AG04449 (cell line): Measurements from ENCODE around the gene PTPN12.
"Not testable (repeated sequence)": the region's sequence is repeated elsewhere in the genome, so short reads cannot be mapped to it uniquely, and the experiment has no call there.

Experiments used
- CTCF ChIA-PET: fragments of 350-600 bp; formaldehyde crosslinking; extraction: SDS; loops from one replicate; lab custom pipeline; 2021; ENCODE audit warnings: antibody characterized with exemption; lab: Yijun Ruan, JAX
- POLR2A ChIA-PET: fragments of 400-600, 350-600 bp; formaldehyde crosslinking; extraction: SDS; loops from one replicate; lab custom pipeline; 2020; ENCODE audit warnings: antibody characterized with exemption, inconsistent platforms; lab: Yijun Ruan, JAX
- DNase-seq: peaks from one replicate; pipeline ENCODE4 v3.0.0-alpha.2; 2010; ENCODE audit warnings: low read depth, low spot score
- H3K4me3 ChIP-seq: 2 replicates; pipeline ENCODE4 v1.5.1; 2011; ENCODE audit warnings: low read depth, mild to moderate bottlenecking, control low read depth, low read length
- TF ChIP-seq, protein P1 (sequence below): IDR thresholded peaks from one replicate; pipeline ENCODE4 v1.5.1; 2011; ENCODE audit warnings: mild to moderate bottlenecking, moderate library complexity, low read length, control low read depth, inconsistent platforms; ENCODE audit not compliant: insufficient read depth; ENCODE audit errors: missing control alignments

The PTPN12 gene

DNA sequence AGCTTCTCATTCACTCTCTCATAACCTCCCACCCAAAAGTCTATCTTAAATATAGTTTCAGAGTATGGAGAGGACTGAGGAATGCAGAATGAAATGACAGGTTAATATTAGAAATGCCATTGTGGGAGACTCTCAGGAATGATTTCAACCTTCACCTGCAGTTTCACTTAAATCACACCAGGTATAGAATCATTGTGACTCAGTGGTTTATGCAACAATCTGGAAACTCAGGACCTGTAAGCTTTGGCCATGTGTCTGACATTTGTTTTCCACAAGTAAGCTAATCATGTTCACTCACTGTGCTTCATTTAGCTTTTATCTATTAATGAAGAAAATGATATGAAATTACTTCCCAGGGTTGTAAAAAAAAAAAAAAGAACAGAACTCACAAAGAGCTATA is 8.7 kb upstream of the PTPN12 start:
- TF ChIP-seq, protein P1, sequence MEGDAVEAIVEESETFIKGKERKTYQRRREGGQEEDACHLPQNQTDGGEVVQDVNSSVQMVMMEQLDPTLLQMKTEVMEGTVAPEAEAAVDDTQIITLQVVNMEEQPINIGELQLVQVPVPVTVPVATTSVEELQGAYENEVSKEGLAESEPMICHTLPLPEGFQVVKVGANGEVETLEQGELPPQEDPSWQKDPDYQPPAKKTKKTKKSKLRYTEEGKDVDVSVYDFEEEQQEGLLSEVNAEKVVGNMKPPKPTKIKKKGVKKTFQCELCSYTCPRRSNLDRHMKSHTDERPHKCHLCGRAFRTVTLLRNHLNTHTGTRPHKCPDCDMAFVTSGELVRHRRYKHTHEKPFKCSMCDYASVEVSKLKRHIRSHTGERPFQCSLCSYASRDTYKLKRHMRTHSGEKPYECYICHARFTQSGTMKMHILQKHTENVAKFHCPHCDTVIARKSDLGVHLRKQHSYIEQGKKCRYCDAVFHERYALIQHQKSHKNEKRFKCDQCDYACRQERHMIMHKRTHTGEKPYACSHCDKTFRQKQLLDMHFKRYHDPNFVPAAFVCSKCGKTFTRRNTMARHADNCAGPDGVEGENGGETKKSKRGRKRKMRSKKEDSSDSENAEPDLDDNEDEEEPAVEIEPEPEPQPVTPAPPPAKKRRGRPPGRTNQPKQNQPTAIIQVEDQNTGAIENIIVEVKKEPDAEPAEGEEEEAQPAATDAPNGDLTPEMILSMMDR: no peak
- CTCF ChIA-PET: no interaction called here
- no peak overlapping the region for H3K4me3 ChIP-seq
- no peak for DNase-seq
- POLR2A ChIA-PET: no interaction called here

- H3K4me3 ChIP-seq: no peak overlapping the region
- DNase-seq: no peak
- CTCF ChIA-PET: no interaction called here
- POLR2A ChIA-PET: no interaction called here
- TF ChIP-seq, protein P1: no peak
These were observed 7.8 kb upstream of the PTPN12 start for GRCh38 chr7:77529279-77529678.

DNA sequence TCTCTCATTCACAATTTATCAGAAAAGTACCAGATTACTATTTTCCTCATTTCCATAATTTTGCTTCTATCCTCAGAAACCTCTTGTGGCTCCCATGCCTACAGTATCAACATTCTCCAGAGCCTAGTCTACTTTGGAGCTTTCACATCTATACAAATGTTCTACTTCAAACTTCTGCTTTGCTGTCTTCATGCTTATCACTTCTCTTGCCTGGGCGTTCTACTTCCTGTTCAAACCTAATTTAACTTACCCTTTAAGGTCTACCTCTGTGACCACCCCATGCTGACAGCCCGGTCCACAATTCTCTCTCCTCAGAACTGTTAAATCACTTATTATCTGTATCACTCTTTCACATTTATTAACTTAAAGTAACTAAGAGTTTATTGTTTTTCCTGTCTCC is 6.1 kb upstream of the PTPN12 start:
- no peak for DNase-seq
- TF ChIP-seq, protein P1: no peak
- CTCF ChIA-PET: no interaction called here
- POLR2A ChIA-PET: no interaction called here
- no peak overlapping the region for H3K4me3 ChIP-seq

- no peak for DNase-seq
- no peak overlapping the region for H3K4me3 ChIP-seq
- ChIA-PET CTCF (no interaction called here), POLR2A (no interaction called here)
- TF ChIP-seq, protein P1: no peak
These were observed 4.8 kb upstream of the PTPN12 start for GRCh38 chr7:77532247-77532646.

GRCh38 chr7:77532732-77533131 is 4.4 kb upstream of the PTPN12 start:
- DNase-seq, H3K4me3 ChIP-seq, CTCF ChIA-PET, POLR2A ChIA-PET: not testable (repeated sequence)

GRCh38 chr7:77534046-77534445 is 3.0 kb upstream of the PTPN12 start:
- H3K4me3 ChIP-seq, CTCF ChIA-PET, DNase-seq, POLR2A ChIA-PET: not testable (repeated sequence)

DNA sequence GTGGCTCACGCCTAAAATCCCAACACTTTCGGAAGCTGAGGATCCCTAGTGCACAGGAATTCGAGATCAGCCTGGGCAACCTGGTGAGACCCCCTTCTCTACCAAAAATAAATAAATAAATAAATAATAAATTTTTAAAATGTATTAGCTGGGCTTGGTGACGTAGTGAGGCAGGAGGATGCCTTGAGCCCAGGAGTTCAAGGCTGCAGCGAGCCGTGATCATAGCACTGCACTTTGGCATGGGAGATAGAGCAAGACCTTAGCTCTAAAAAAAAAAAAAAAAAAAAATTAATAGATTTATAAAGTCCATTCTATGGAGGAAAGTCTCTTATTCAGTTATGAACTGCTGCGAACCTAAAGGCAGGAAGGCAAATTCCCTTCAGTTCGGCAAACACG is 1.1 kb upstream of the PTPN12 start:
- no peak for DNase-seq
- H3K4me3 ChIP-seq: peak overlapping the region; percentile 83
- ChIA-PET CTCF (no interaction called here), POLR2A (no interaction called here)
- TF ChIP-seq, protein P1: no peak
